ENCODE results near the gene ACVR1. TPM values are rescaled to one million over a fixed set of nuclear protein-coding genes. Genes with fewer than 3 reads are reported as not detected.
A peak's percentile ranks its signal among the peaks of the same experiment; 100 is the strongest.

Gene ACVR1
- total and polyA plus RNA-seq, 2 donors (not counting 3 experiments of a cell fraction or from before 2014, with no cell fraction given): 24.8 to 33.6 TPM

DNA sequence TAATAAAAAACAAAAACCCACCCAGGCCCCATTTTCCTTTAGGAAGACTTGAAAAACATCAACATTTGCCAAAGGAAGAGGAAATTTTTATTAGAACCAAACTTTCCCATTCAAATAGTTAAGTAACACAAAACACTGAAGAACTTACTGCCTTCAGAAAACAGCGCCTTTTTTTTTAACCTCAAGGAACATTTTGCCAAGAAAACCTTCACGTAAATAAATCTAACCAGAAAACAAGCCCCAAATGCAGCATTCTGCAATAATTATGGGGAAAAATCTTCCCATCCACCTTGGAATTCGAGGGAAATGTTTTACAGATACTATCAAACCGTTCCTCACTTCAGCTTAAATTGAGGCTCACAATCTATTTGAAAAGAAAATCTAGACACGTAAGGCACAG, 56.4 kb downstream of the ACVR1 start:
- Histone ChIP-seq H2AFZ (ENCODE audit: low read depth, low read length) (peak overlapping the region; percentile 13), H3K4me3 (replicated peaks in 1 of 3; ENCODE audit: insufficient read depth in 1 of 3, low read depth in 1 of 3, low read length in 3 of 3) (no peak overlapping the region), H4K20me1 (replicated peaks; ENCODE audit: control insufficient read depth, extremely low read depth, insufficient read depth, low read length) (no peaks in the 10 kb centered on the region), H3K4me2 (ENCODE audit: insufficient read depth, low read length) (peak overlapping the region; percentile 25), H3K27ac (ENCODE audit: insufficient read depth, low read depth, low read length) (no peak overlapping the region), H3K9me1 (replicated peaks; ENCODE audit: control insufficient read depth, extremely low read depth, insufficient read depth, low read length) (no peaks in the 10 kb centered on the region), H3K36me3 (ENCODE audit: control insufficient read depth in 2 of 2, extremely low read depth in 1 of 2, insufficient read depth in 2 of 2, low read length in 2 of 2) (no peaks in the 10 kb centered on the region), H3K79me2 (ENCODE audit: control insufficient read depth, insufficient read depth, low read length) (no peaks in the 10 kb centered on the region), H3K9me3 (replicated peaks; ENCODE audit: control insufficient read depth, insufficient read depth, low read length) (no peaks in the 10 kb centered on the region), H3K9ac (replicated peaks; ENCODE audit: extremely low read depth, insufficient read depth, low read length) (no peak overlapping the region), H3K4me1 (ENCODE audit: control insufficient read depth, extremely low read depth, insufficient read depth, low read length) (peaks cover 16% of the 10 kb centered on the region), H3K27me3 (ENCODE audit: control insufficient read depth in 2 of 2, insufficient read depth in 2 of 2, low read length in 2 of 2) (no peaks in the 10 kb centered on the region)
- DNase-seq (ENCODE audit: low read depth, low spot score) (peak; percentile 83), FAIRE-seq (no peak)
- CTCF ChIA-PET: no interaction called here
- BruUV-seq (replicated peaks): no TSS peak
- POLR2A ChIA-PET: no interaction called here
- no peak for TF ChIP-seq GATA2 (IDR thresholded peaks at IDR 0.05; ENCODE audit: insufficient read depth, insufficient read length, low read depth, low read length)
- TF ChIP-seq, protein P1, sequence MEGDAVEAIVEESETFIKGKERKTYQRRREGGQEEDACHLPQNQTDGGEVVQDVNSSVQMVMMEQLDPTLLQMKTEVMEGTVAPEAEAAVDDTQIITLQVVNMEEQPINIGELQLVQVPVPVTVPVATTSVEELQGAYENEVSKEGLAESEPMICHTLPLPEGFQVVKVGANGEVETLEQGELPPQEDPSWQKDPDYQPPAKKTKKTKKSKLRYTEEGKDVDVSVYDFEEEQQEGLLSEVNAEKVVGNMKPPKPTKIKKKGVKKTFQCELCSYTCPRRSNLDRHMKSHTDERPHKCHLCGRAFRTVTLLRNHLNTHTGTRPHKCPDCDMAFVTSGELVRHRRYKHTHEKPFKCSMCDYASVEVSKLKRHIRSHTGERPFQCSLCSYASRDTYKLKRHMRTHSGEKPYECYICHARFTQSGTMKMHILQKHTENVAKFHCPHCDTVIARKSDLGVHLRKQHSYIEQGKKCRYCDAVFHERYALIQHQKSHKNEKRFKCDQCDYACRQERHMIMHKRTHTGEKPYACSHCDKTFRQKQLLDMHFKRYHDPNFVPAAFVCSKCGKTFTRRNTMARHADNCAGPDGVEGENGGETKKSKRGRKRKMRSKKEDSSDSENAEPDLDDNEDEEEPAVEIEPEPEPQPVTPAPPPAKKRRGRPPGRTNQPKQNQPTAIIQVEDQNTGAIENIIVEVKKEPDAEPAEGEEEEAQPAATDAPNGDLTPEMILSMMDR (IDR thresholded peaks at IDR 0.05; ENCODE audit: extremely low read depth in 1 of 2, insufficient read depth in 1 of 2, low read depth in 1 of 2, low read length in 2 of 2): no peak
- TF ChIP-seq JUN (IDR thresholded peaks at IDR 0.05; ENCODE audit: borderline replicate concordance, insufficient read depth, insufficient read length, low read depth): no peak
- TF ChIP-seq FOS (IDR thresholded peaks at IDR 0.05; ENCODE audit: borderline replicate concordance, insufficient read depth, low read length): no peak
- no peak for TF ChIP-seq POLR2AphosphoS5 (IDR thresholded peaks at IDR 0.05; ENCODE audit: insufficient read depth, low read depth, low read length)
- no peak for TF ChIP-seq MAX (IDR thresholded peaks at IDR 0.05; ENCODE audit: insufficient read depth, insufficient read length)
- no peak for TF ChIP-seq EZH2 (IDR thresholded peaks at IDR 0.05; ENCODE audit: borderline replicate concordance, low read depth, low read length, severe bottlenecking)
- TF ChIP-seq MYC (IDR thresholded peaks at IDR 0.05; ENCODE audit: low read depth, low read length): no peak
- no peak for TF ChIP-seq POLR2A (IDR thresholded peaks at IDR 0.05; ENCODE audit: low read depth, low read length)
- intact Hi-C loops (cut with micrococcal nuclease): no loop called here
- dilution Hi-C loops (cut with MboI; ENCODE audit: extremely low pct_ligation_motif_present, low sequenced_read_pairs): no loop called here

Data from endothelial cell of umbilical vein (primary cell).